ENCODE results near the gene ARHGAP28. TPM values are rescaled to one million over a fixed set of nuclear protein-coding genes. Genes with fewer than 3 reads are reported as not detected.

The ARHGAP28 gene
- total RNA-seq, 2 experiments from 2014 or later, result not detected

GRCh38 chr18:6773777-6774176, 44.3 kb downstream of the ARHGAP28 start:
- H3K36me3 Mint-ChIP-seq, result no peaks in the 10 kb centered on the region
- POLR2A ChIA-PET, result no interaction called here
- H3K4me1 Mint-ChIP-seq, result no peaks in the 10 kb centered on the region
- no peaks in the 10 kb centered on the region for H3K27me3 Mint-ChIP-seq
- no peak overlapping the region for H3K4me3 Mint-ChIP-seq
- no peak for ATAC-seq (ENCODE audit: low read depth)
- peaks cover 2% of the 10 kb centered on the region for H3K9me3 Mint-ChIP-seq
- no peak overlapping the region for H3K27ac Mint-ChIP-seq
- no peak for DNase-seq

DNA sequence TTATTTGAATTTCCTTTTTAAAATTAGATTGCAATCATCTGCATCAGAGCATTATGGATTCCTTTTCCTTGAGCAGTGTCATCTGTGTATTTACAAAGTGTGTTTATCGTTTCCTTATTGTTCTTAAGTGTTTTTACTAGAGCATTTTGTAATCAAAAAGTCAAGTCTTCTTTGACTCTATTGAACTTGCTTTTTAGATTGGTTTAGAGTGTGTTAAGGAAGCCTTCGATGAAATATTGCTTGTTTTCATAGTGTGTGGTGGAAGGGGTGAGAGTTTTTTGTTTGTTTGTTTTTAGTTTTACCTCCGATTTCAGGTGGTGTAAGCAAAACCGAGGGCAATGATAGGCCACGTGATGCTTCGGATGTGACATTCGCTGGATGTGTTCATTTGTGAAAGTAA, 45.7 kb downstream of the ARHGAP28 start:
- DNase-seq (no peak), ATAC-seq (ENCODE audit: low read depth) (no peak)
- Mint-ChIP-seq H3K27ac (no peak overlapping the region), H3K4me3 (no peak overlapping the region), H3K27me3 (no peaks in the 10 kb centered on the region), H3K9me3 (peaks cover 2% of the 10 kb centered on the region), H3K36me3 (no peaks in the 10 kb centered on the region), H3K4me1 (no peaks in the 10 kb centered on the region)
- POLR2A ChIA-PET, result no interaction called here

GRCh38 chr18:6775702-6776101, 46.2 kb downstream of the ARHGAP28 start:
- ATAC-seq (ENCODE audit: low read depth), result no peak
- no peaks in the 10 kb centered on the region for H3K4me1 Mint-ChIP-seq
- POLR2A ChIA-PET, result no interaction called here

DNA sequence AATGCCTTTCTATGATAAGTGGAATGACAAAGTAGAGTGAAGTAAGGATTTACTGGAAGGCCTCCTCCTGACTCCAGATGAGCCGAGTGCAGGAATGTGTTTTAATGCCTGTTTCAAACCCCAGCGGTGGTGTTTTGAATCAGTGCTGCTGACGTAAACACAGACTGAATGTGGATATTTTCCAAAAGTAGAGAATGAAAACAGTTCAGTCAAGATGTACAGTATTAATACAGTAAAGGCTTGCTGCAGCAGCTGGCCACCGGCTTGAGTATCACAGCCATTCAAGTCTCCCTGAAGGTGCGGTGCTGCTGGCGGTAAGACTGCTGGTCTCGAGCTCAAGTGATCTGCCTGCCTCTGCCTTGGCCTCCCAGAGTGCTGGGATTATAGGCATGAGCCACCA, 46.7 kb downstream of the ARHGAP28 start:
- Mint-ChIP-seq H3K9me3 (peaks cover 2% of the 10 kb centered on the region), H3K36me3 (no peaks in the 10 kb centered on the region)

More at GRCh38 chr18:6775702-6776101, 46.2 kb downstream of the ARHGAP28 start:
- H3K36me3 Mint-ChIP-seq, result no peaks in the 10 kb centered on the region
- DNase-seq, result no peak
- H3K4me3 Mint-ChIP-seq, result no peak overlapping the region
- H3K27me3 Mint-ChIP-seq, result no peaks in the 10 kb centered on the region
- peaks cover 2% of the 10 kb centered on the region for H3K9me3 Mint-ChIP-seq
- no peak overlapping the region for H3K27ac Mint-ChIP-seq

GRCh38 chr18:6777509-6777908, 48.0 kb downstream of the ARHGAP28 start:
- H3K4me3 Mint-ChIP-seq, result no peak overlapping the region
- no peak for DNase-seq
- no peaks in the 10 kb centered on the region for H3K27me3 Mint-ChIP-seq
- no peak for ATAC-seq (ENCODE audit: low read depth)
- H3K9me3 Mint-ChIP-seq, result peaks cover 2% of the 10 kb centered on the region
- H3K4me1 Mint-ChIP-seq, result no peaks in the 10 kb centered on the region
- POLR2A ChIA-PET, result no interaction called here
- no peaks in the 10 kb centered on the region for H3K36me3 Mint-ChIP-seq
- no peak overlapping the region for H3K27ac Mint-ChIP-seq

More for the DNA sequence above, 46.7 kb downstream of the ARHGAP28 start:
- ATAC-seq (ENCODE audit: low read depth), result no peak
- POLR2A ChIA-PET, result no interaction called here
- Mint-ChIP-seq H3K4me1 (no peaks in the 10 kb centered on the region), H3K27ac (no peak overlapping the region), H3K4me3 (no peak overlapping the region), H3K27me3 (no peaks in the 10 kb centered on the region)
- DNase-seq, result no peak

- Mint-ChIP-seq H3K4me3 (no peak overlapping the region), H3K27ac (no peak overlapping the region), H3K4me1 (no peaks in the 10 kb centered on the region), H3K36me3 (no peaks in the 10 kb centered on the region), H3K9me3 (peaks cover 2% of the 10 kb centered on the region), H3K27me3 (no peaks in the 10 kb centered on the region)
- POLR2A ChIA-PET, result no interaction called here
- ATAC-seq (ENCODE audit: low read depth), result no peak
- no peak for DNase-seq
These were observed 49.1 kb downstream of the ARHGAP28 start for GRCh38 chr18:6778459-6779247.

GRCh38 chr18:6781142-6781714, 51.7 kb downstream of the ARHGAP28 start:
- ATAC-seq (ENCODE audit: low read depth) (no peak), DNase-seq (no peak)
- Mint-ChIP-seq H3K4me3 (no peak overlapping the region), H3K27ac (no peak overlapping the region), H3K27me3 (no peaks in the 10 kb centered on the region), H3K36me3 (no peaks in the 10 kb centered on the region), H3K9me3 (peaks cover 3% of the 10 kb centered on the region), H3K4me1 (no peaks in the 10 kb centered on the region)
- POLR2A ChIA-PET, result no interaction called here

DNA sequence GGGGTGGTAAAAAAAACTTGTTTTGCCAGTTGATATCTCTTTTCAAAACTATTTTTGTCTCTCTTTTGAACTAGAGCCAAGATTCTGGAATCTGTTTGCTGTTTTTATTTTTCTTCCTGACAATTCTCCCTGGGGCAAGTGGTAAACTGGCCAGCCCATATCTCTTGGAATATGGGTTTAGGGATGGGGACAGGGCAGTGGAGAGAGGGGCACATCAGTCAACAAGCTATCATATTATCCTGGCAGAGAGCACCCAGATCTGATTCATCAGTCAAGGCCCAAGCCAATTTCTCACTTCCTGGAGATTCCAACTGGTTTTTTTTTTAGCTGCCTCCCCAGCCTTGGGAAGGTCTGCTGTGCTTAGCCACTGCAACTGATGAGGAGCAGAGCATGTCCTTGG, 52.3 kb downstream of the ARHGAP28 start:
- ATAC-seq (ENCODE audit: low read depth), result no peak
- no peak for DNase-seq
- POLR2A ChIA-PET, result no interaction called here
- Mint-ChIP-seq H3K4me3 (no peak overlapping the region), H3K27me3 (no peaks in the 10 kb centered on the region), H3K4me1 (no peaks in the 10 kb centered on the region), H3K27ac (no peak overlapping the region), H3K9me3 (peaks cover 1% of the 10 kb centered on the region), H3K36me3 (no peaks in the 10 kb centered on the region)

DNA sequence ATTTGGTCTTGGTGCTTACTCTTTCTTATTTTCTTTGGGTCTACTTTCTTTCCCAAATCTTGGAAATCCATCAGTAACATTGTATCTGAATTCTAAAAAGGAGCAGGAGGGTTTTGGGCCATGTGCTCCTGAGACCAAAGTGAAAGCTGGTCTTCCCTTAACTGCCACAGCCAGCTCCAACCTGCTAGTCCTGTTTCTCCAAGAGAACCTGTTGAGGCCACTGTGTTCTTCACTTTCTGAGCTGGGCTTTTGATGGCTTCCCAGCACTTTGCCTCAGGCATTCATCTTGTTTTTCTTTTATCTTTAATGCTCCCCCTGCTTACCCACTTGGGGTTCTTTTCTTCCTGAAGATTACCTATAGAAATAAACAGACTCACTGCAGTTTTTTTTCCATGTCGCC, 53.3 kb downstream of the ARHGAP28 start:
- H3K36me3 Mint-ChIP-seq, result no peaks in the 10 kb centered on the region

GRCh38 chr18:6784046-6784445, 54.5 kb downstream of the ARHGAP28 start:
- DNase-seq, result no peak
- H3K27ac Mint-ChIP-seq, result no peak overlapping the region
- no peaks in the 10 kb centered on the region for H3K4me1 Mint-ChIP-seq
- POLR2A ChIA-PET, result no interaction called here
- no peak overlapping the region for H3K4me3 Mint-ChIP-seq
- peaks cover 3% of the 10 kb centered on the region for H3K9me3 Mint-ChIP-seq
- ATAC-seq (ENCODE audit: low read depth), result no peak
- no peaks in the 10 kb centered on the region for H3K36me3 Mint-ChIP-seq
- no peaks in the 10 kb centered on the region for H3K27me3 Mint-ChIP-seq

More for the DNA sequence above, 53.3 kb downstream of the ARHGAP28 start:
- H3K4me3 Mint-ChIP-seq, result no peak overlapping the region
- DNase-seq, result no peak
- POLR2A ChIA-PET, result no interaction called here
- H3K4me1 Mint-ChIP-seq, result no peaks in the 10 kb centered on the region
- H3K27me3 Mint-ChIP-seq, result no peaks in the 10 kb centered on the region
- peaks cover 1% of the 10 kb centered on the region for H3K9me3 Mint-ChIP-seq
- ATAC-seq (ENCODE audit: low read depth), result no peak
- H3K27ac Mint-ChIP-seq, result no peak overlapping the region

- Mint-ChIP-seq H3K4me3 (no peak overlapping the region), H3K9me3 (peaks cover 3% of the 10 kb centered on the region), H3K27me3 (no peaks in the 10 kb centered on the region), H3K4me1 (no peaks in the 10 kb centered on the region), H3K27ac (no peak overlapping the region), H3K36me3 (no peaks in the 10 kb centered on the region)
- DNase-seq, result no peak
- POLR2A ChIA-PET, result no interaction called here
- ATAC-seq (ENCODE audit: low read depth), result no peak
These were observed 55.5 kb downstream of the ARHGAP28 start for GRCh38 chr18:6785001-6785400.

- Mint-ChIP-seq H3K36me3 (no peaks in the 10 kb centered on the region), H3K4me3 (no peak overlapping the region), H3K27ac (no peak overlapping the region), H3K4me1 (no peaks in the 10 kb centered on the region), H3K9me3 (peaks cover 3% of the 10 kb centered on the region), H3K27me3 (no peaks in the 10 kb centered on the region)
- ATAC-seq (ENCODE audit: low read depth), result no peak
- no peak for DNase-seq
- POLR2A ChIA-PET, result no interaction called here
These were observed 55.9 kb downstream of the ARHGAP28 start for GRCh38 chr18:6785411-6785810.

- Mint-ChIP-seq H3K27ac (no peak overlapping the region), H3K4me3 (no peak overlapping the region), H3K27me3 (no peaks in the 10 kb centered on the region), H3K9me3 (peaks cover 3% of the 10 kb centered on the region), H3K36me3 (no peaks in the 10 kb centered on the region), H3K4me1 (no peaks in the 10 kb centered on the region)
- POLR2A ChIA-PET, result no interaction called here
- DNase-seq (no peak), ATAC-seq (ENCODE audit: low read depth) (no peak)
These were observed 62.9 kb downstream of the ARHGAP28 start for GRCh38 chr18:6792391-6792790.

GRCh38 chr18:6793455-6793854, 63.9 kb downstream of the ARHGAP28 start:
- DNase-seq (no peak), ATAC-seq (ENCODE audit: low read depth) (no peak)
- H3K4me1 Mint-ChIP-seq, result no peaks in the 10 kb centered on the region
- POLR2A ChIA-PET, result no interaction called here
- H3K36me3 Mint-ChIP-seq, result no peaks in the 10 kb centered on the region
- H3K4me3 Mint-ChIP-seq, result no peak overlapping the region
- no peak overlapping the region for H3K27ac Mint-ChIP-seq
- H3K9me3 Mint-ChIP-seq, result peaks cover 1% of the 10 kb centered on the region
- H3K27me3 Mint-ChIP-seq, result no peaks in the 10 kb centered on the region
